Subcutaneous abdominal adipose tissue (tissue), 5 donors: Measurements from ENCODE around the gene CBLN4.

Experiments
- H3K27ac ChIP-seq: one replicate; pipeline ENCODE4 v1.7.0; 2013; ENCODE audit warnings: low read depth, mild to moderate bottlenecking, inconsistent platforms, low read length, moderate library complexity
- H3K27me3 ChIP-seq, 5 donors: one replicate each; pipeline ENCODE4 v1.7.0; 2013; ENCODE audit warnings: low read length in 5 of 5, inconsistent platforms in 1 of 5; ENCODE audit not compliant: control insufficient read depth in 5 of 5, insufficient read depth in 4 of 5
- H3K36me3 ChIP-seq, 5 donors: one replicate each; pipeline ENCODE4 v1.7.0; 2013; ENCODE audit warnings: low read length in 5 of 5; ENCODE audit not compliant: control insufficient read depth in 5 of 5, insufficient read depth in 5 of 5
- H3K4me1 ChIP-seq, 5 donors: one replicate each; pipeline ENCODE4 v1.7.0; 2013; ENCODE audit warnings: low read length in 5 of 5, mild to moderate bottlenecking in 3 of 5, moderate library complexity in 1 of 5; ENCODE audit not compliant: control insufficient read depth in 5 of 5, insufficient read depth in 5 of 5
- H3K4me3 ChIP-seq, 5 donors: one replicate each; pipeline ENCODE4 v1.7.0; 2013; ENCODE audit warnings: low read length in 5 of 5, low read depth in 1 of 5
- H3K9ac ChIP-seq, 5 donors: one replicate each; pipeline ENCODE4 v1.7.0; 2013; ENCODE audit warnings: low read length in 5 of 5, mild to moderate bottlenecking in 4 of 5, moderate library complexity in 3 of 5
- H3K9me3 ChIP-seq, 5 donors: one replicate each; pipeline ENCODE4 v1.7.0; 2013; ENCODE audit warnings: low read length in 5 of 5; ENCODE audit not compliant: control insufficient read depth in 5 of 5
- donor health status: healthy.
- donor health status: healthy.
- donor health status: healthy.
- donor health status: healthy.
- donor health status: healthy.

The CBLN4 gene

GRCh38 chr20:55947701-55948100, 57.6 kb downstream of the CBLN4 start:
- Histone ChIP-seq H3K9me3 (peaks cover 0 to 3% (median 0%) of the 10 kb centered on the region in 5 donors), H3K27ac (no peak overlapping the region), H3K27me3 (no peaks in the 10 kb centered on the region), H3K36me3 (no peaks in the 10 kb centered on the region), H3K9ac (no peak overlapping the region), H3K4me3 (no peak overlapping the region), H3K4me1 (peaks cover 0 to 2% (median 0%) of the 10 kb centered on the region in 5 donors)
